Kidney capillary endothelial cell (primary cell): ENCODE data around the gene NKRF.
"Not testable (repeated sequence)": the region's sequence is repeated elsewhere in the genome, so short reads cannot be mapped to it uniquely, and the experiment has no call there.

Experiments
- DNase-seq: peaks from one replicate; pipeline ENCODE4 v3.0.0-alpha.2; 2018; ENCODE audit warnings: low spot score

NKRF gene

GRCh38 chrX:119606280-119607017 lies at the start of gene NKRF:
Gene NKRF, minus strand, starts transcription at chrX:119606424.
- peak; percentile 62 for DNase-seq

GRCh38 chrX:119655125-119655524 lies 48.9 kb upstream of the NKRF start:
- DNase-seq: no peak

GRCh38 chrX:119654112-119654531 lies 47.9 kb upstream of the NKRF start:
- DNase-seq: no peak

GRCh38 chrX:119648421-119648775 lies 42.2 kb upstream of the NKRF start:
- DNase-seq: no peak

GRCh38 chrX:119647552-119648420 lies 41.6 kb upstream of the NKRF start:
- no peak for DNase-seq

GRCh38 chrX:119647089-119647488 lies 40.9 kb upstream of the NKRF start:
- no peak for DNase-seq

- no peak for DNase-seq
Observed at GRCh38 chrX:119646515-119646914, 40.3 kb upstream of the NKRF start.

- DNase-seq: no peak
Observed at GRCh38 chrX:119643696-119644095, 37.5 kb upstream of the NKRF start.

- no peak for DNase-seq
Observed at GRCh38 chrX:119640731-119641170, 34.5 kb upstream of the NKRF start.

- DNase-seq: no peak
Observed at GRCh38 chrX:119638725-119639471, 32.7 kb upstream of the NKRF start.

GRCh38 chrX:119637421-119637820 lies 31.2 kb upstream of the NKRF start:
- not testable (repeated sequence) for DNase-seq

- no peak for DNase-seq
Observed at GRCh38 chrX:119636419-119636818, 30.2 kb upstream of the NKRF start.

GRCh38 chrX:119635799-119636198 lies 29.6 kb upstream of the NKRF start:
- no peak for DNase-seq

- no peak for DNase-seq
Observed at GRCh38 chrX:119635179-119635578, 29.0 kb upstream of the NKRF start.

GRCh38 chrX:119625843-119626242 lies 19.6 kb upstream of the NKRF start:
- no peak for DNase-seq

- no peak for DNase-seq
Observed at GRCh38 chrX:119624951-119625668, 18.9 kb upstream of the NKRF start.

- no peak for DNase-seq
Observed at GRCh38 chrX:119624417-119624816, 18.2 kb upstream of the NKRF start.

GRCh38 chrX:119622356-119623232 lies 16.4 kb upstream of the NKRF start:
- peak; percentile 6 for DNase-seq

GRCh38 chrX:119618439-119618838 lies 12.2 kb upstream of the NKRF start:
- DNase-seq: no peak

GRCh38 chrX:119617517-119618164 lies 11.4 kb upstream of the NKRF start:
- no peak for DNase-seq
